Subcutaneous abdominal adipose tissue (tissue), 5 donors: ENCODE results near the gene CLHC1.

Experiments used
- H3K27ac ChIP-seq: one replicate; pipeline ENCODE4 v1.7.0; 2013; ENCODE audit warnings: low read depth, mild to moderate bottlenecking, inconsistent platforms, low read length, moderate library complexity
- H3K27me3 ChIP-seq, 5 donors: one replicate each; pipeline ENCODE4 v1.7.0; 2013; ENCODE audit warnings: low read length in 5 of 5, inconsistent platforms in 1 of 5; ENCODE audit not compliant: control insufficient read depth in 5 of 5, insufficient read depth in 4 of 5
- H3K36me3 ChIP-seq, 5 donors: one replicate each; pipeline ENCODE4 v1.7.0; 2013; ENCODE audit warnings: low read length in 5 of 5; ENCODE audit not compliant: control insufficient read depth in 5 of 5, insufficient read depth in 5 of 5
- H3K4me1 ChIP-seq, 5 donors: one replicate each; pipeline ENCODE4 v1.7.0; 2013; ENCODE audit warnings: low read length in 5 of 5, mild to moderate bottlenecking in 3 of 5, moderate library complexity in 1 of 5; ENCODE audit not compliant: control insufficient read depth in 5 of 5, insufficient read depth in 5 of 5
- H3K4me3 ChIP-seq, 5 donors: one replicate each; pipeline ENCODE4 v1.7.0; 2013; ENCODE audit warnings: low read length in 5 of 5, low read depth in 1 of 5
- H3K9ac ChIP-seq, 5 donors: one replicate each; pipeline ENCODE4 v1.7.0; 2013; ENCODE audit warnings: low read length in 5 of 5, mild to moderate bottlenecking in 4 of 5, moderate library complexity in 3 of 5
- H3K9me3 ChIP-seq, 5 donors: one replicate each; pipeline ENCODE4 v1.7.0; 2013; ENCODE audit warnings: low read length in 5 of 5; ENCODE audit not compliant: control insufficient read depth in 5 of 5
- donor health status: healthy.
- donor health status: healthy.
- donor health status: healthy.
- donor health status: healthy.
- donor health status: healthy.

Gene CLHC1

DNA sequence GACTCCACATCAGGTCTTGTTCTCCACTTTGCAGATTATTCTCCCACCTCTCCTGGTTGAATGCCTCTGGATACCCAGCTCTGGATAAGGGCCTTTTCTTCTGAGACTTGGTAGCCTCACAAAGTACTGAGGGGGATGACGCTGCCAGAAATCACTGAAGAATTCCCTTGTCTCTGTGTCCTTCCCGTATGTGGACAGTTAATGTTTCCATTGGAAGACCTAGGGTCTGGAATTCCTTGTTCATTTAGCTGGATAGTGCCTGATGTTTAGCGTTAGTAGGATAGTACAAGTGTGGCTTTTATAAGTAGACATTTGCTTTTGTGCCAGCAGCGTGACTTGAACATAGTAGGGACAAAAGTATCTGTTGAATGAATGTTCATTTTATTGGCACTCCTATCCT, 76.9 kb downstream of the CLHC1 start:
- Histone ChIP-seq H3K27me3 (no peaks in the 10 kb centered on the region), H3K4me3 (no peak overlapping the region), H3K9me3 (no peaks in the 10 kb centered on the region), H3K4me1 (peaks cover 15 to 81% (median 75%) of the 10 kb centered on the region in 5 donors), H3K9ac (no peak overlapping the region), H3K27ac (no peak overlapping the region), H3K36me3 (no peaks in the 10 kb centered on the region)

DNA sequence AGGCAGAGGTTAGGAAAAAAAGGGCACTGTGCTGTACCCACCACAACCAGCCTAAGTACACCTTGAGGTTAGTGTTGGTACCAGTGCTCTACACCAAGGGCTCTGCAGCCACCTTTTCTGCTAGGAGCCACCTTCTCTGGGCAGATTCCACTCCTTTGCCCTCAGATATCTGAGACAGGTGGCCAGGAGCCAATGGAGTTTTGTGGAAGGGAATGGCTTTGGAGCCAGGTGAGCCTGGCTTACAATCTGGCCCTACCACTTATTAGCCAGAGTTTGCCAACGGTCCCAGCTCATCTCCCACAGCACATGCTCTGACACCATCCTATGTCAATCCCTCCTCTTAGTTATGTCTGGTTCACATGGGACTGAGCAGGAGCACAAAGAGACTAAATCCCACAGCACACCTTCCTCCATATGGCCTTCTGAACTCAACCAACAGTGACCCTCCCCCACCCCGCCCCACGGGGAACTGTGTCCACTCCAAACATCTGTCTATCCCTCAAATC, 77.5 kb downstream of the CLHC1 start:
- H3K27ac ChIP-seq: no peak overlapping the region
- H3K4me3 ChIP-seq: no peak overlapping the region
- H3K36me3 ChIP-seq: no peaks in the 10 kb centered on the region
- no peaks in the 10 kb centered on the region for H3K9me3 ChIP-seq
- no peak overlapping the region for H3K9ac ChIP-seq
- peaks cover 15 to 77% (median 73%) of the 10 kb centered on the region in 5 donors for H3K4me1 ChIP-seq
- no peaks in the 10 kb centered on the region for H3K27me3 ChIP-seq

DNA sequence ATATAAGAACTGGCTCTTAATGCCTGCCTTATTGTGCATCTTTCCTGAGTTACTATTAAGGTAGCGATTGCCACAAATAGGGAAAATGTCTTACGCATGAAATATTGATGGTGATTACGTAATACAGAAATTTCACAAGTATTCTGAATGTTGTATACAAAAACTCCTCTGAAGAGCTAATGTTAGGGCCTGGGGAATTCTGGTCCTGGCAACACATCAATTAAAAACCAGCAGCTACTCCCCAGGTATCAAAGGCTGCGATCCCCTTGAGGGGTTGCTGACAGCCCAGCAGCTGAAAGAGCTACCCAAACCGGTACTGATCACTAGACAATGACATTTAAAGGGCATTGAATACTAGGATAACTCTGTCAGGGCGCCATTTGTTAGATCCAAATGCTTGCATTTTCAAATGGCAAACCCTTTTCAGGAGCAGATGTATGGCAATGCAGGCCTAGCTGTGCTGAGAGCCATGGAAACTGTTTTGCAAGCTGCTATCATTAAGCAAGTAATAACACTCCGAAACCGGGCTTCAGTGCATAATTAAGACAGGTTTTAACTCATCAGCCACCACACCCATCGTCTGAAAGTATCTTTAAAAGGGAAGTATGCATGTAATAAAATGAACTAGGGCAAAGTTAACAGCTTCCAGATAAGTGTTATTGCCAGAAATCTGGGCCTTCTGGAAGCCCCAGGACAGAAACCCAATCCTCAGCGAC, 78.4 kb downstream of the CLHC1 start:
- Histone ChIP-seq H3K4me1 (peaks cover 9 to 69% (median 65%) of the 10 kb centered on the region in 5 donors), H3K9me3 (no peaks in the 10 kb centered on the region), H3K27ac (peak overlapping the region; percentile 32), H3K36me3 (no peaks in the 10 kb centered on the region), H3K4me3 (peak overlapping the region in 1 of 5 donors; percentile 31), H3K9ac (no peak overlapping the region), H3K27me3 (no peaks in the 10 kb centered on the region)

DNA sequence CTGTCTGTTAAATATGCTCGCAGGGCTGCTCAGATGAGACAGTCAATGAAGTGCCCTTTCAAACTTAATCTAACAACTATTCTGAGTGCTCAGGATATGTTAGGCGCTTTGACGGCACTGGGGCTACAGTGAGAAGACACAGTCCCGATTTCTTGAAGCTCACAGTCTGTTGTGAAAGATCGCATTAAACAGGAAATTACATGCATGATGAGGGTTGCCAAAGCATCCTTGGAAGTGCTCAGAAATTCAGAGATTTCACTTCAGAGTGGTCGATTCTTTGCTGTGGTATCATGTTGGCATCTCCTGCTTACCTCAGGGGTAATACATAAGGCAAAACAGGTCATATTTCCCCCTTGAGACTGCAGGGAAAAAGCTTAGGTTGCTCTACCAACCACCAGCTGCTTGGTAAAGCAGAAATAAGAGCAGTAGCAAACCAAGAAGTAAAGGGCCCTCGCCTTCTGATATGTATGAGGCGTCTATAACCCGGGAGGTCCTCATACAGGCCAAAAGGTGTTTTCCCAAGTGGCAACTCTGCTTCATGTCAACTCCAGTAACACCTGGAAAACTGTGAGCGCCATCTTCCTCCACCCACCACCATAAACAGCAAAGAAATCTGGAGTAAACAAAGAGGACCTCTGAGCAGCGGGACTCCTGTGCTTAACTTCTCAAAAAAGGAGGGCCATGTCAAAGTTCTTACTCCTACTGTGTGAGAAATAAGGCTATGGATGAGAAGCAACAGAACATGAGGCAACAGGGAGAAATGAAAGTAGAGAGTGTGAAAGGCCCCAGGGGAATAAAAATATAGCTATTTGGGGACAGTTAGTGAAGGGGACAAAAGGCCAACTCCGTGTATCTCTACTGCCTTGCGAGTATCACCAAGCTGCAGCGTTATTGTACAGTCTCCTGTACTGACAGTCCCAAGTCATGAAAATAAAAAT, 79.3 kb downstream of the CLHC1 start:
- Histone ChIP-seq H3K36me3 (no peaks in the 10 kb centered on the region), H3K4me1 (peaks cover 9 to 63% (median 58%) of the 10 kb centered on the region in 5 donors), H3K9me3 (no peaks in the 10 kb centered on the region), H3K27ac (peak overlapping the region; percentile 31), H3K9ac (no peak overlapping the region), H3K27me3 (no peaks in the 10 kb centered on the region), H3K4me3 (no peak overlapping the region)

DNA sequence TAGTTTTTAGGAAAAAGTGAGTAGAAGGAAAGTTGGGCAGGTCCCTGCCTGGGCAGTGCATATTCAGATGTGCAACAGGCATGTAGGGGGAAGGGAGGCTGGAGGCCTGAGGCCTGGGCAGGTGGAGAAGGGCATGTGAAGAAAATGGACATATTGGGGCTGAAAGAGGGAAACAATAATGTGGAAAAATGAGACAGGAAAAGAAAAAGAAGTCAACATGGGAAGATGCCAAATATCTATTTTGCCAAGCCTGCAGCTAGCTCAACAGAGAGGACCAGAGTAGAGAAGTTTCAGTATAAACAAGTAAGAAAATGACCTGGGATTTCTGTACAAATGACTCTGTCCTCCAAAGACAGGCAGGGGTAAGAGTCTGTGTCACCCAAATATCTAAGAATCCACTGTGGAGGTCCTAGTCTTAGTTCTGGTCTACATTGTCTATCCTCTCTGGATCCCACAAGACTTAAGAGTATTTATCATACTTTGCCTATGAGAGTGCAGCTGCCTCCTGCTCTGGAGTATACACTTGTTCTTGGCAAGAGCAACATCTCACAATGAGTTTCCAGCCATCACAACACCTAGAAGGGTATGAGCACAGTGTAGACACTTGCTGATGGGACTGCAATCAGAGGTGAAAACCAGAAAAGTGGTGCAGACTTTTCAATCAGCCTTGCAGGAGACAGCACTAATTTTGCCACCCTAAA, 80.2 kb downstream of the CLHC1 start:
- H3K36me3 ChIP-seq: no peaks in the 10 kb centered on the region
- no peaks in the 10 kb centered on the region for H3K9me3 ChIP-seq
- H3K4me3 ChIP-seq: no peak overlapping the region
- H3K9ac ChIP-seq: no peak overlapping the region
- H3K27me3 ChIP-seq: no peaks in the 10 kb centered on the region
- peak overlapping the region; percentile 31 for H3K27ac ChIP-seq
- peaks cover 3 to 54% (median 49%) of the 10 kb centered on the region in 5 donors for H3K4me1 ChIP-seq

DNA sequence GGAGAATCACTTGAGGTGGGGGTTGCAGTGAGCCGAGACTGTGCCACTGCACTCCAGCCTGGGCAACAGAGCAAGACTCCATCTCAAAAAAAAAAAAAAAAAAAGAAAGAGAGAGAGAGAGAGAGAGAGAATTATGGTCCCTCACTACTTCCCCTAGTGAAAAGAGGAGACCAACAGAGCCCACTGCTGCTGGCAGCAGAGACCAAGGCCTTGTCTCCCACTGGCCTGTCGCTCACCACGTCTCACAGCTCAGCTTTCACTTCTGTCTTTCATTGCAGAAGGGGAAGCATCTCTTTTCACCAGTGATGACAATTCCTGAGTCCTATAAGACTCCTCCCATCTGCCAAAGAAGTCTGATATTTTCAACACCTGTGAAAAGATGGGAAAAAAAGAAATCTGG, 81.3 kb downstream of the CLHC1 start:
- Histone ChIP-seq H3K27ac (no peak overlapping the region), H3K36me3 (no peaks in the 10 kb centered on the region), H3K9ac (no peak overlapping the region), H3K4me3 (no peak overlapping the region), H3K27me3 (no peaks in the 10 kb centered on the region), H3K4me1 (peaks cover 3 to 44% (median 38%) of the 10 kb centered on the region in 5 donors), H3K9me3 (no peaks in the 10 kb centered on the region)

DNA sequence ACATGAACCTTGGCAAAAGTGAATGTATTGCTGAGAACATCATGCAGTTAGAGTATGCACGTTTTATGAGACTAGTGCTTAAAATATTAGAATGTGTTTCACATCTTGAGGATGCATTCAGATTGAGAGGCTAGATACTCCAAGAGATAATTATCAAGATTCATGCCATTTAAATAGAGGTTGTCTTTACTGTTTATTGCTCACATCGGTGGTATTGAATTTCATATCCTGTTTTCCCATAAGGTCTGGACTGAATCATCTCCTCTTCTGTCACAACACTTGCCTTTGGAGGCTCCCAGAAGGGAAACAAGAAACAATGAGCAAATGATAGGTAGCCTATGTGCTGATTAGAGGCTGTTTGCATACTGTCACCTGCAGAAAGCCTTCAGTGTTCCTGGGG, 83.8 kb downstream of the CLHC1 start:
- Histone ChIP-seq H3K9ac (no peak overlapping the region), H3K4me3 (no peak overlapping the region), H3K27me3 (no peaks in the 10 kb centered on the region), H3K36me3 (no peaks in the 10 kb centered on the region), H3K4me1 (peaks cover 0 to 27% (median 16%) of the 10 kb centered on the region in 5 donors), H3K9me3 (no peaks in the 10 kb centered on the region), H3K27ac (no peak overlapping the region)

DNA sequence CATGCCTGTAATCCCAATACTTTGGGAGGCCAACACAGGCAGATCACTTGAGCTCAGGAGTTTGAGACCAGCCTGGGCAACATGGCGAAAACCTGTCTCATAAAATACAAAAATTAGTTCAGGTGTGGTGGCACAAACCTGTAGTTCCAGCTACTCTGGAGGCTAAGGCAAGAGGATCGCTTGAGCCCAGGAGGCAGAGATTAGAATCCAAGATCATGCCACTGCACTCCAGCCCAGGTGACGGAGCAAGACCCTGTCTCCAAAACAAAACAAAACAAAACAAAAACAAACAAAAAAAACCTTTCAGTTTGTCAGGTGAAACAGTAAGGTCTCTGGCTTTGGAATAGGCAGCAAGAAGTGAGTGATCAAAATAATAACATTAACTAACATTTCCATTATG, 84.6 kb downstream of the CLHC1 start:
- no peak overlapping the region for H3K27ac ChIP-seq
- H3K4me1 ChIP-seq: peaks cover 0 to 20% (median 10%) of the 10 kb centered on the region in 5 donors
- no peak overlapping the region for H3K4me3 ChIP-seq
- H3K9me3 ChIP-seq: no peaks in the 10 kb centered on the region
- no peaks in the 10 kb centered on the region for H3K27me3 ChIP-seq
- H3K9ac ChIP-seq: no peak overlapping the region
- no peaks in the 10 kb centered on the region for H3K36me3 ChIP-seq

DNA sequence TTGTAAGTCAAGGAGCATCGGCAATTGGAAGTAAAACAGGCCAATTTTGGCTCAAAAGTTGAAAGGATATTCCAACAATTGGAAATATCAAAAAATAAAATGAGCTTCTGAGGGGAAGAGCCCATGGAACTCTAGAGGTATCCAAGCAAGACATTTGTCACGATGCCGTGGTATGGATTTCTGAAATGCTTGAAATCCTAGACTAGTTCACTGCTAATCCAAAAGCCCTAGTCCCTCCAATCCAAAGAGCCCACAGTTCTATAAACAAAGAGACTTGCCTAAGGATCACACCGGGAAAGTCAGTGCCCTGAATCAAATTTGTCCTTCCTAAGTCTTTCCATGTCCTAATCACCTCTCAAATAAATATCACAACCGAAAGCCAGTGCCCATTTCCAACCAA, 85.1 kb downstream of the CLHC1 start:
- H3K4me1 ChIP-seq: peaks cover 0 to 15% (median 5%) of the 10 kb centered on the region in 5 donors
- no peak overlapping the region for H3K9ac ChIP-seq
- H3K27me3 ChIP-seq: no peaks in the 10 kb centered on the region
- H3K27ac ChIP-seq: no peak overlapping the region
- no peaks in the 10 kb centered on the region for H3K9me3 ChIP-seq
- H3K36me3 ChIP-seq: no peaks in the 10 kb centered on the region
- H3K4me3 ChIP-seq: no peak overlapping the region
